HEK293 (cell line): ENCODE measurements around the gene SLCO1B1.

Experiments used
- CTCF ChIA-PET: fragments of 350-600 bp; formaldehyde crosslinking; extraction: SDS; loops from one replicate; lab custom pipeline; 2021; ENCODE audit warnings: antibody characterized with exemption; lab: Yijun Ruan, JAX
- POLR2A ChIA-PET: fragments of 300-600 bp; formaldehyde crosslinking; extraction: SDS; loops from one replicate; lab custom pipeline; 2020; ENCODE audit warnings: antibody characterized with exemption, inconsistent platforms; lab: Yijun Ruan, JAX
- H3K27ac ChIP-seq: fragments of 200-500 bp; sonication (Bioruptor generic); 2 replicates; pipeline ENCODE4 v1.5.1; 2014; ENCODE audit warnings: low read depth, low read length, control low read depth, inconsistent platforms; ENCODE audit errors: extremely low read depth
- H3K36me3 ChIP-seq, 2 experiments: fragments of 200-500 bp in 1 of 2; sonication (Bioruptor generic) in 1 of 2; 1 replicate in 1 of 2; 2 replicates in 1 of 2; pipeline ENCODE4 v1.5.1; 2014 to 2017; ENCODE audit warnings: inconsistent platforms in 2 of 2, low read length in 2 of 2; ENCODE audit not compliant: control insufficient read depth in 2 of 2, insufficient read depth in 1 of 2
- H3K4me1 ChIP-seq: fragments of 200-500 bp; sonication (Bioruptor generic); 2 replicates; pipeline ENCODE4 v1.5.1; 2014; ENCODE audit warnings: mild to moderate bottlenecking, low read length, inconsistent platforms; ENCODE audit not compliant: control insufficient read depth, insufficient read depth
- H3K4me3 ChIP-seq: 2 replicates; pipeline ENCODE4 v1.5.1; 2011; ENCODE audit warnings: low read depth, mild to moderate bottlenecking, control low read depth, low read length, moderate library complexity
- H3K9me3 ChIP-seq: fragments of 200-500 bp; sonication (Bioruptor generic); 2 replicates; pipeline ENCODE4 v1.5.1; 2014; ENCODE audit warnings: low read depth, low read length, inconsistent platforms; ENCODE audit not compliant: control insufficient read depth, insufficient read depth
- KLF1 ChIP-seq: fragments of 450-650 bp; formaldehyde crosslinking; IDR thresholded peaks from 2 replicates; pipeline ENCODE4 v1.5.1; 2016; ENCODE audit warnings: missing biosample characterization, missing genetic modification characterization
- MEIS1 ChIP-seq: sonication (generic); formaldehyde crosslinking; IDR thresholded peaks from 2 replicates; pipeline ENCODE4 v1.8.1; 2022; ENCODE audit warnings: missing genetic modification reagents, mild to moderate bottlenecking, borderline replicate concordance
- SCRT2 ChIP-seq: fragments of 450-650 bp; formaldehyde crosslinking; IDR thresholded peaks from 2 replicates; pipeline ENCODE4 v1.5.1; 2016; ENCODE audit warnings: missing biosample characterization, missing genetic modification characterization
- YY1 ChIP-seq: fragments of 450-650 bp; formaldehyde crosslinking; IDR thresholded peaks from 2 replicates; pipeline ENCODE4 v1.5.1; 2018; ENCODE audit warnings: missing biosample characterization, missing genetic modification characterization
- ZFP3 ChIP-seq: fragments of 450-650 bp; formaldehyde crosslinking; IDR thresholded peaks from 2 replicates; pipeline ENCODE4 v1.5.1; 2016; ENCODE audit warnings: low read depth, missing biosample characterization, missing genetic modification characterization
- ZNF146 ChIP-seq: fragments of 450-650 bp; formaldehyde crosslinking; IDR thresholded peaks from 2 replicates; pipeline ENCODE4 v1.5.1; 2016; ENCODE audit warnings: missing biosample characterization, missing genetic modification characterization
- ZNF148 ChIP-seq: fragments of 450-650 bp; formaldehyde crosslinking; IDR thresholded peaks from 2 replicates; pipeline ENCODE4 v1.5.0; 2017; ENCODE audit warnings: missing biosample characterization, missing genetic modification characterization, borderline replicate concordance
- ZNF184 ChIP-seq: fragments of 450-650 bp; IDR thresholded peaks from 2 replicates; pipeline ENCODE4 v1.5.1; 2018; ENCODE audit warnings: missing biosample characterization, mild to moderate bottlenecking, missing genetic modification characterization
- ZNF26 ChIP-seq: fragments of 450-650 bp; formaldehyde crosslinking; IDR thresholded peaks from 2 replicates; pipeline ENCODE4 v1.5.1; 2016; ENCODE audit warnings: missing biosample characterization, missing genetic modification characterization
- ZNF335 ChIP-seq: fragments of 450-650 bp; formaldehyde crosslinking; conservative IDR thresholded peaks from 2 replicates; pipeline ENCODE4 v1.5.1; 2016; ENCODE audit warnings: missing biosample characterization, missing genetic modification characterization
- ZNF473 ChIP-seq: fragments of 450-650 bp; formaldehyde crosslinking; IDR thresholded peaks from 2 replicates; pipeline ENCODE4 v1.5.1; 2017; ENCODE audit warnings: missing biosample characterization, missing genetic modification characterization
- ZNF48 ChIP-seq: fragments of 450-650 bp; formaldehyde crosslinking; IDR thresholded peaks from 2 replicates; pipeline ENCODE4 v1.5.1; 2016; ENCODE audit warnings: missing biosample characterization, missing genetic modification characterization
- ZNF510 ChIP-seq: fragments of 450-650 bp; formaldehyde crosslinking; IDR thresholded peaks from 2 replicates; pipeline ENCODE4 v1.5.1; 2018; ENCODE audit warnings: mild to moderate bottlenecking, missing genetic modification characterization, missing biosample characterization; ENCODE audit not compliant: insufficient replicate concordance
- ZNF549 ChIP-seq: fragments of 450-650 bp; IDR thresholded peaks from 2 replicates; pipeline ENCODE4 v1.5.1; 2018; ENCODE audit warnings: missing biosample characterization, missing genetic modification characterization, mild to moderate bottlenecking, inconsistent platforms, moderate library complexity
- ZNF670 ChIP-seq: fragments of 450-650 bp; formaldehyde crosslinking; IDR thresholded peaks from 2 replicates; pipeline ENCODE4 v1.5.1; 2016; ENCODE audit warnings: missing biosample characterization, missing genetic modification characterization, low read depth
- ZNF768 ChIP-seq: fragments of 450-650 bp; formaldehyde crosslinking; IDR thresholded peaks from 2 replicates; pipeline ENCODE4 v1.5.1; 2018; ENCODE audit warnings: missing biosample characterization, mild to moderate bottlenecking, missing genetic modification characterization
- ZNF777 ChIP-seq: fragments of 450-650 bp; formaldehyde crosslinking; IDR thresholded peaks from 2 replicates; pipeline ENCODE4 v1.5.1; 2017; ENCODE audit warnings: missing biosample characterization, missing genetic modification characterization, borderline replicate concordance

The SLCO1B1 gene

GRCh38 chr12:21276826-21277225 is 145.8 kb downstream of the SLCO1B1 start:
- Histone ChIP-seq H3K4me1 (no peaks in the 10 kb centered on the region), H3K27ac (no peak overlapping the region), H3K36me3 (no peaks in the 10 kb centered on the region), H3K4me3 (no peak overlapping the region), H3K9me3 (no peaks in the 10 kb centered on the region)
- POLR2A ChIA-PET = no interaction called here
- CTCF ChIA-PET = no interaction called here
- TF ChIP-seq MEIS1 (CRISPR knock-in tag) = no peak
- TF ChIP-seq ZNF768 (tag by site-specific recombination) = no peak
- no peak for TF ChIP-seq KLF1 (tag by site-specific recombination)
- no peak for TF ChIP-seq ZNF48 (tag by site-specific recombination)
- TF ChIP-seq ZNF26 (tag by site-specific recombination) = no peak
- no peak for TF ChIP-seq SCRT2 (tag by site-specific recombination)
- no peak for TF ChIP-seq ZNF777 (tag by site-specific recombination)
- no peak for TF ChIP-seq ZNF549
- TF ChIP-seq ZNF146 (tag by site-specific recombination) = no peak
- no peak for TF ChIP-seq ZNF148 (tag by site-specific recombination)
- no peak for TF ChIP-seq YY1 (tag by site-specific recombination)
- TF ChIP-seq ZNF473 (tag by site-specific recombination) = no peak
- TF ChIP-seq ZNF510 (tag by site-specific recombination) = no peak
- TF ChIP-seq ZNF335 = no peak
- no peak for TF ChIP-seq ZNF670 (tag by site-specific recombination)
- no peak for TF ChIP-seq ZFP3 (tag by site-specific recombination)
- TF ChIP-seq ZNF184 (tag by site-specific recombination) = no peak
